Colonic mucosa (tissue), 4 donors: Measurements from ENCODE around the gene LPAR3. TPM values are rescaled to one million over a fixed set of nuclear protein-coding genes. Genes with fewer than 3 reads are reported as not detected.

Experiments
- DNase-seq: peaks from one replicate; pipeline ENCODE4 v3.0.0-alpha.2; 2020
- H3K27ac ChIP-seq: fragments of 200-600 bp; one replicate; pipeline ENCODE4 v1.8.0; 2021
- H3K27me3 ChIP-seq: fragments of 200-600 bp; one replicate; pipeline ENCODE4 v1.8.0; 2021
- H3K36me3 ChIP-seq: fragments of 200-600 bp; one replicate; pipeline ENCODE4 v1.8.0; 2021
- H3K4me1 ChIP-seq: fragments of 200-600 bp; one replicate; pipeline ENCODE4 v1.8.0; 2021; ENCODE audit warnings: mild to moderate bottlenecking
- H3K4me3 ChIP-seq: fragments of 200-600 bp; one replicate; pipeline ENCODE4 v1.8.0; 2021
- H3K9ac ChIP-seq, 2 donors: one replicate each; pipeline ENCODE4 v1.7.0; 2013; ENCODE audit warnings: control low read depth in 2 of 2, low read depth in 2 of 2, low read length in 2 of 2
- H3K9me3 ChIP-seq: fragments of 200-600 bp; one replicate; pipeline ENCODE4 v1.8.0; 2021
- intact Hi-C: fragments of 100-400 bp; cut with DNase I; formaldehyde crosslinking; loops from one replicate; pipeline ENCODE4 v1.14.1; 2022
- total RNA-seq, 2 donors: library from RNA; stranded (reverse); fragmentation: NEBNext Ultra II Directional in 1 of 2; extraction: Animal tissue kit (Norgen Biotek cat#: 25700) in 1 of 2; gene quantifications; one replicate each; pipeline ENCODE4 v1.2.1, GENCODE V29; 2021
- TF ChIP-seq, protein P1 (sequence below): fragments of 200-600 bp; IDR thresholded peaks from one replicate; pipeline ENCODE4 v1.8.0; 2022; ENCODE audit warnings: antibody characterized with exemption, mild to moderate bottlenecking
- donor health status: healthy.
- donor health status: DM: no; HTN: no; CAD: no.
- donor health status: DM: no; HTN: no; CAD: no.

Gene LPAR3
- total RNA-seq, 2 donors from 2014 or later, result 2.3 to 3.6 TPM

DNA sequence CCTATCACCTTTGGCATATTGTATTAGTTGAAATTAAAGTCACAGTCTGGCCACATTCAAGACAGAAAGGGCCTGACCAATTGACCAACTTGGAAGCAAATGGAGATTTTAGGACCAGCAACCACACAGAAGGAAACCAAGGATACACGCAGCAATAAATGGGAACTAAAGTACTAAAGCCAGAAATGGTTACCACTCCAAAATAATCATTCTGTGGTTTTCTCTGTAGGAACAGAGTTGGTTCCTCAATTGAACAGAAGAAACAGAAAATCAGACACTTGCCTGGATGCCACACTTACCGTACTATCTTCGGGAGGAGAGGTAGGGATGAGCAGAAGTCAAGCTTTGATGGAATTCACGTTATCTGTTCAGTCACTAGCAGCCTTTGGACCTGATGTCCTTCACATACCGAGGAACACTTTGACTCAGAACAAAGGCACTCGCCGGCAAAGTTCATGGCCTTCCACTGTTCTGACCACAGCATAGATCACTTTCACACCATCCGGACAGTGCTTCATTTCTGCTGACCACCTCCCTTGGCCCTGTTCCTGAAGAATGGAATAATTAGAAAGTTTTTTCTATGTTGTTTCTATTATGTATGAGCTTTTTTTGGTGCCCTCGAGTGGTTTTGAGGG is 96.9 kb downstream of the LPAR3 start:
- H3K4me3 ChIP-seq, result no peak overlapping the region
- no peak for DNase-seq
- no peaks in the 10 kb centered on the region for H3K36me3 ChIP-seq
- no peak overlapping the region for H3K9ac ChIP-seq
- no peak overlapping the region for H3K27ac ChIP-seq
- H3K4me1 ChIP-seq, result no peaks in the 10 kb centered on the region
- intact Hi-C loops, result no loop called here
- no peaks in the 10 kb centered on the region for H3K27me3 ChIP-seq
- TF ChIP-seq, protein P1, sequence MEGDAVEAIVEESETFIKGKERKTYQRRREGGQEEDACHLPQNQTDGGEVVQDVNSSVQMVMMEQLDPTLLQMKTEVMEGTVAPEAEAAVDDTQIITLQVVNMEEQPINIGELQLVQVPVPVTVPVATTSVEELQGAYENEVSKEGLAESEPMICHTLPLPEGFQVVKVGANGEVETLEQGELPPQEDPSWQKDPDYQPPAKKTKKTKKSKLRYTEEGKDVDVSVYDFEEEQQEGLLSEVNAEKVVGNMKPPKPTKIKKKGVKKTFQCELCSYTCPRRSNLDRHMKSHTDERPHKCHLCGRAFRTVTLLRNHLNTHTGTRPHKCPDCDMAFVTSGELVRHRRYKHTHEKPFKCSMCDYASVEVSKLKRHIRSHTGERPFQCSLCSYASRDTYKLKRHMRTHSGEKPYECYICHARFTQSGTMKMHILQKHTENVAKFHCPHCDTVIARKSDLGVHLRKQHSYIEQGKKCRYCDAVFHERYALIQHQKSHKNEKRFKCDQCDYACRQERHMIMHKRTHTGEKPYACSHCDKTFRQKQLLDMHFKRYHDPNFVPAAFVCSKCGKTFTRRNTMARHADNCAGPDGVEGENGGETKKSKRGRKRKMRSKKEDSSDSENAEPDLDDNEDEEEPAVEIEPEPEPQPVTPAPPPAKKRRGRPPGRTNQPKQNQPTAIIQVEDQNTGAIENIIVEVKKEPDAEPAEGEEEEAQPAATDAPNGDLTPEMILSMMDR, result no peak
- no peaks in the 10 kb centered on the region for H3K9me3 ChIP-seq

DNA sequence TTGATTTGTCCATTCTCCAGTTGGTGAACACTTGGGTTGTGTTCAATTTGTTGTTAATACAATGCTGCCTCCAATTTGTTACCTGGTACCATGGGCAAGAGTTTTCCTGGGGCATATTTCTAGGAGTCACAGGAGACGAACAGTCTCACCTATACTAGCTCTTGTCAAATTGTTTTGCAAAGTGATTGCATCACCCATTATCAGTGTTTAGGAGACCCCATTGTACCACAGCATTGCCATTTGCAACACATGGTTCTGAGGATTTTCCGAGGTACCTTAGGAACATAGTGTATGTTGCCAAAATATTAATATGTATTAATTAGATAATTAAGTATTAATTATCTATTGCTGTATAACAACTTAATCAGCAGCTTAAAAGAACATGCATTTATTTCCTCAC is 97.8 kb downstream of the LPAR3 start:
- TF ChIP-seq, protein P1, result no peak
- H3K4me3 ChIP-seq, result no peak overlapping the region
- DNase-seq, result no peak
- H3K9ac ChIP-seq, result no peak overlapping the region
- no peaks in the 10 kb centered on the region for H3K4me1 ChIP-seq
- no peak overlapping the region for H3K27ac ChIP-seq
- no peaks in the 10 kb centered on the region for H3K36me3 ChIP-seq
- no peaks in the 10 kb centered on the region for H3K27me3 ChIP-seq
- intact Hi-C loops, result no loop called here
- H3K9me3 ChIP-seq, result no peaks in the 10 kb centered on the region

GRCh38 chr1:84792421-84792820 is 100.6 kb downstream of the LPAR3 start:
- intact Hi-C loops, result no loop called here
- Histone ChIP-seq H3K4me1 (no peaks in the 10 kb centered on the region), H3K4me3 (no peak overlapping the region), H3K27me3 (no peaks in the 10 kb centered on the region), H3K9me3 (no peaks in the 10 kb centered on the region), H3K36me3 (no peaks in the 10 kb centered on the region), H3K27ac (no peak overlapping the region), H3K9ac (no peak overlapping the region)
- TF ChIP-seq, protein P1, result no peak
- DNase-seq, result no peak

- TF ChIP-seq, protein P1, result no peak
- H3K4me1 ChIP-seq, result no peaks in the 10 kb centered on the region
- H3K9me3 ChIP-seq, result no peaks in the 10 kb centered on the region
- intact Hi-C loops, result no loop called here
- H3K9ac ChIP-seq, result no peak overlapping the region
- H3K4me3 ChIP-seq, result no peak overlapping the region
- H3K27me3 ChIP-seq, result no peaks in the 10 kb centered on the region
- no peak overlapping the region for H3K27ac ChIP-seq
- no peaks in the 10 kb centered on the region for H3K36me3 ChIP-seq
- no peak for DNase-seq
Measured at GRCh38 chr1:84789014-84789413, 104.0 kb downstream of the LPAR3 start.

DNA sequence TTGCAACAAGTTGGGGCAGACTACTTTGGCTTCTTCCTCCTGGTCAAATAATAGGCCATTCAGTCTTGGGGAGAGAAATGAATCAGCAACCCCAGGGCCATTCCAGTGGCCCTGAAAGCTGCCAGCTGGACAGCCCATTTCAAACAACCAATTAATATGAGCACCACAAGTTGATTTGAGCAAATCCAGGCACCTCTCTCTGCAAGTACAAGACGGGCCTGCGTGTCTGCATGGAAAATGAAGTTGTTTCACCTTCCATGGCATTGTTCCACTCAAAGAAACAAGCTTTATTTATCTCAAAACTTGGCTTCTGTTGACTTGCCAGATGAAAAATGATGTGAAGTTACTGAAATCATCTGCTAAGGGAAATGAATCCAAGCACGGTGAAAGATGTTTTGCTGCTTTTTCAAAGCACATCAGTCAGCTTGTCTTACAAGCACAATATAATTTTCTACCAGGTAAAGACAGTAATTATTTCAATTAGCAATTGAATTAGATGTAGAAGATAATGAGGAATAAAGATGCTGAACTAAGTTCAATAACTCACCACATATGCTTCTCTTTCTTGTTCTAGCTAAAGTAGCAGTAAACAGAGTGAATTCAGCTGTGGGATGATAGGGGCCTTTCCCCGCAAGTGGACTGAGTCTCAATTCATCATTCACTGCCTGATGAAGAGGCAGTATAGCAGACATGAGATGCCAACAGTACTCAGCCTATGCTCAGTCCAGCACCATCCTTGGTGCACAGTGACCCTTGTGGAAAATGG is 107.6 kb downstream of the LPAR3 start:
- TF ChIP-seq, protein P1, result no peak
- no peak overlapping the region for H3K4me3 ChIP-seq
- H3K36me3 ChIP-seq, result no peaks in the 10 kb centered on the region
- no peaks in the 10 kb centered on the region for H3K4me1 ChIP-seq
- no peak for DNase-seq
- intact Hi-C loops, result no loop called here
- no peak overlapping the region for H3K9ac ChIP-seq
- no peak overlapping the region for H3K27ac ChIP-seq
- H3K9me3 ChIP-seq, result no peaks in the 10 kb centered on the region
- no peaks in the 10 kb centered on the region for H3K27me3 ChIP-seq
